AG10803 (cell line): Measurements from ENCODE around the gene ARHGEF5.

Experiments used
- DNase-seq: peaks from one replicate; pipeline ENCODE4 v3.0.0; 2010; ENCODE audit warnings: low read depth
- H3K4me3 ChIP-seq: 2 replicates; pipeline ENCODE4 v1.5.1; 2011; ENCODE audit warnings: mild to moderate bottlenecking, low read length, control low read depth
- TF ChIP-seq, protein P1 (sequence below): conservative IDR thresholded peaks from 2 replicates; pipeline ENCODE4 v1.5.1; 2011; ENCODE audit warnings: mild to moderate bottlenecking, low read length, control low read depth, inconsistent platforms

The ARHGEF5 gene

GRCh38 chr7:144403102-144403501 is 47.9 kb downstream of the ARHGEF5 start:
- TF ChIP-seq, protein P1, sequence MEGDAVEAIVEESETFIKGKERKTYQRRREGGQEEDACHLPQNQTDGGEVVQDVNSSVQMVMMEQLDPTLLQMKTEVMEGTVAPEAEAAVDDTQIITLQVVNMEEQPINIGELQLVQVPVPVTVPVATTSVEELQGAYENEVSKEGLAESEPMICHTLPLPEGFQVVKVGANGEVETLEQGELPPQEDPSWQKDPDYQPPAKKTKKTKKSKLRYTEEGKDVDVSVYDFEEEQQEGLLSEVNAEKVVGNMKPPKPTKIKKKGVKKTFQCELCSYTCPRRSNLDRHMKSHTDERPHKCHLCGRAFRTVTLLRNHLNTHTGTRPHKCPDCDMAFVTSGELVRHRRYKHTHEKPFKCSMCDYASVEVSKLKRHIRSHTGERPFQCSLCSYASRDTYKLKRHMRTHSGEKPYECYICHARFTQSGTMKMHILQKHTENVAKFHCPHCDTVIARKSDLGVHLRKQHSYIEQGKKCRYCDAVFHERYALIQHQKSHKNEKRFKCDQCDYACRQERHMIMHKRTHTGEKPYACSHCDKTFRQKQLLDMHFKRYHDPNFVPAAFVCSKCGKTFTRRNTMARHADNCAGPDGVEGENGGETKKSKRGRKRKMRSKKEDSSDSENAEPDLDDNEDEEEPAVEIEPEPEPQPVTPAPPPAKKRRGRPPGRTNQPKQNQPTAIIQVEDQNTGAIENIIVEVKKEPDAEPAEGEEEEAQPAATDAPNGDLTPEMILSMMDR, result no peak
- no peak for DNase-seq
- H3K4me3 ChIP-seq, result no peak overlapping the region

DNA sequence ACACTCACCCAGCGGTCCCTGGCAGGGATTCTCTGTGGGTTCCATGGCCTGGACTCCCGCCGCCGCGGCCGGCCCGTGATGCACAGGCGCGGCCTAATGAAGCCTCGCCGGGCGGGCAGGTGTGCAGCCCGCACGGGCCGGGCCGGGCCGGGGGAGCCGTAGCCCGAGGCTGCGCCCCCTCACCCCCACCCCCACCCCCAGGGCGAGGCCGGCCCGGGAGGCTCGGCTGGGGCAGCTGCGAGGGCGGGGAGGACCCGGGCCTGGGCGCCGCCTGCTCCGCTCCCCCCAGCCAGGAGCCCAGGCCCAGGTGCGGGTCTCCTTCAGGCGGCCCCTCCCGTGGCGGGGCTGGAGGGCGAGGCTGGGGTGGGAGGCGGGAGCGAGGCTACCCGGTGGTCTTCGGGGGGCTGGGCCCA is 48.5 kb downstream of the ARHGEF5 start, which contains the start of gene NOBOX:
Gene NOBOX (minus strand): TSS at position 45 of the 413 bp plus-strand sequence.
- no peak within 1 kb of the TSS for H3K4me3 ChIP-seq
- TF ChIP-seq, protein P1, result no peak
- DNase-seq, result no peak

GRCh38 chr7:144404946-144405345 is 49.7 kb downstream of the ARHGEF5 start:
- DNase-seq, result peak; percentile 18
- TF ChIP-seq, protein P1, result no peak
- H3K4me3 ChIP-seq, result no peak overlapping the region

DNA sequence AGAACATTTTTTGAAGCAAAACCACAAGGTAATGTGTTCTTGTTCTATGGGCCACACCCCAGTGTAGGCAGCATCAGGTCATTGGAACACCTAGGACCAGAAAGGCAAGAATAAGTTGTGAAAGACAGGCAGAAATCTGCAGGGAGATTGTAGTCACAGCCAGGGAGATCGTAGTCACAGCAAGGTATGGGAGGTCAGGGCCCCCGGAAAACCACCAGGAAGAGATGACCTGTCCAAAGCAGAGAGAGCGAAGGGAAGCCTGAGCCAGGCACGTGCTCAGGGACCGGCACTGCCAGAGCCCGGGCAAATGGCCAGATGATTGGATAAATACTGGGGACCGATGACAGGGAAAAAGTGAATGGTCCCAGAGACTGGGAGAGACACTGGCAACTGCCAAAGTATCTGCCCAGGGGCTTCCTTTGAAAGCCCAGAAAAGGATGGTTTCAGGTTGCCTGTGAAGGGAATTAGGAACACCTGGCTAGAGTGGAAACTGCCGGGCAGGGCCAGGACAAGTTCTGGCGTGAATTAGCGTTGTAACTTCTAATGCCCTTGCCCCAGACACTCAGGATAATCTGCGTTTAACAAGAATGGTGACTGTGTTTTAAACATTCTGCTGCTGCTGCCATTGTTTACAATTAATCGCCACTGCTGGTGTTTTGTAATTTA is 52.2 kb downstream of the ARHGEF5 start:
- TF ChIP-seq, protein P1, result no peak
- DNase-seq, result no peak
- H3K4me3 ChIP-seq, result no peak overlapping the region

DNA sequence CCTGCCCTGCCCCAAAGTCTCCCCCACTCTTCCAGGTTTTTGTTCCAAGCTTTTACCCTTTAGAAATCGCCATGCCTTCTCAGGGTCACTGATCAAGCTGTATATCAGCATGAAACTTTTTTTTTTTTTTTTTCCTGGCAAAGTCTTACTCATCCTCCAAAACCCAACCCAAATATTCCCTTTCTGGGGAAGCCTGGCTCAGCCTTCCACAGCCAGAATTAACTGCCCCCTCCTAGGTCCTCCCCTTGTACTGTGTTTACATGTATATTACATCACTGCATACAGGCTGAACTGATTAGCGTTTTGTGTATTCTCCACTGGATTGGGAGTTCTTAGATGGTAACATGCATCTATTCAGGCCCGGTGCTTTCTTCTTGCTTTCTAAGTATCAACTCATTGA is 52.9 kb downstream of the ARHGEF5 start:
- H3K4me3 ChIP-seq, result no peak overlapping the region
- peak; percentile 22 for DNase-seq
- TF ChIP-seq, protein P1, result no peak

DNA sequence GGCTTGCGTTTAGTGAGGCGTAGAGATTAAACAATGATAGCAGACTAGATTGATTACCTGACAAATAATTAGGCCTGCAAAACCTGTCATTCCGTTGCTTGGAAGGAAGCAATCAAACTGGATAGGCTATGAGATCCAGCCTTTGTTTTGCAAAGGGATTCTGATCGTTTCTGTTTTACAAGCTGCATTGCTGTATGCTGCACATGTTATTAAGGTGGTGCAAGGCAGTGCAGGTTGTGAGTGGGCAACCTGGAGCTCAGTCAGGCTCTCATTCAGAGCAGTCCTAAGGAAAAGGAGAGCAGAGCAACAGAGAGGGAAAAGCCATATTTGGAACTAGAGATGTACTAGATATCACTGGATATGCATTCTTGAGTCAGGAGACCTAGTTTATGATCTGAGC is 55.2 kb downstream of the ARHGEF5 start:
- DNase-seq, result no peak
- TF ChIP-seq, protein P1, result no peak
- H3K4me3 ChIP-seq, result no peak overlapping the region

GRCh38 chr7:144414815-144415214 is 59.6 kb downstream of the ARHGEF5 start:
- no peak overlapping the region for H3K4me3 ChIP-seq
- DNase-seq, result no peak
- TF ChIP-seq, protein P1, result no peak
